Astrocyte (in vitro differentiated cells and primary cell): ENCODE measurements around the gene LRRC4C.

Experiments
- EZH2 ChIP-seq: IDR thresholded peaks from 2 replicates; pipeline ENCODE4 v1.6.1; 2012; ENCODE audit warnings: mild to moderate bottlenecking, low read length, inconsistent platforms; ENCODE audit not compliant: insufficient read depth
- TF ChIP-seq, protein P1 (sequence below): IDR thresholded peaks from 2 replicates; pipeline ENCODE4 v1.5.1; 2011; ENCODE audit warnings: low read depth, mild to moderate bottlenecking, inconsistent platforms, low read length, moderate library complexity; ENCODE audit not compliant: insufficient read depth

DNA sequence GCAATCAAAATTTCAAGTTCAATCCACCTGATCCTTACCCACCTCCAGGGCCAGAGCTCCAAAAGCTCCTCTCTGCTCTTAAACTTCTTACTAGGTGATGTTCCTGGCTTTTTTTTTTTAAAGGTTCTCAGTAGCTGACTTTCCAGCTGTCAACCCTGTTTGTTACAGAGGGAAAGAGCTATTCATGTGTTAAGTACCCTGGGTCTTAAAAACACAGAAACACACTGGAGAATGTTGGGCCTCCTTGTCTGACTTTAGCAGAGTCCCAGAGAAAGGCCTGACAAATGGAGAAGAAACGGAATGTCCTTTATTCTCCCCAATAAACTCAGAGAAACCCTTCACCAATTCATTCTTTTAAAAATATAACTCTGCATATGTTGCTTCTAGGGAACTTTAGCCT lies 3.2 kb downstream of the LRRC4C start:
- TF ChIP-seq, protein P1, sequence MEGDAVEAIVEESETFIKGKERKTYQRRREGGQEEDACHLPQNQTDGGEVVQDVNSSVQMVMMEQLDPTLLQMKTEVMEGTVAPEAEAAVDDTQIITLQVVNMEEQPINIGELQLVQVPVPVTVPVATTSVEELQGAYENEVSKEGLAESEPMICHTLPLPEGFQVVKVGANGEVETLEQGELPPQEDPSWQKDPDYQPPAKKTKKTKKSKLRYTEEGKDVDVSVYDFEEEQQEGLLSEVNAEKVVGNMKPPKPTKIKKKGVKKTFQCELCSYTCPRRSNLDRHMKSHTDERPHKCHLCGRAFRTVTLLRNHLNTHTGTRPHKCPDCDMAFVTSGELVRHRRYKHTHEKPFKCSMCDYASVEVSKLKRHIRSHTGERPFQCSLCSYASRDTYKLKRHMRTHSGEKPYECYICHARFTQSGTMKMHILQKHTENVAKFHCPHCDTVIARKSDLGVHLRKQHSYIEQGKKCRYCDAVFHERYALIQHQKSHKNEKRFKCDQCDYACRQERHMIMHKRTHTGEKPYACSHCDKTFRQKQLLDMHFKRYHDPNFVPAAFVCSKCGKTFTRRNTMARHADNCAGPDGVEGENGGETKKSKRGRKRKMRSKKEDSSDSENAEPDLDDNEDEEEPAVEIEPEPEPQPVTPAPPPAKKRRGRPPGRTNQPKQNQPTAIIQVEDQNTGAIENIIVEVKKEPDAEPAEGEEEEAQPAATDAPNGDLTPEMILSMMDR: no peak
- no peak for TF ChIP-seq EZH2
